CD4-positive, alpha-beta T cell (primary cell): ENCODE data around the gene LDLRAD2. TPM values are rescaled to one million over a fixed set of nuclear protein-coding genes. Genes with fewer than 3 reads are reported as not detected.

Experiments used
- ATAC-seq: fragments of 200-7000 bp; cut with Tn5 transposase; one replicate; pipeline ENCODE4 v1.10.0; 2022; ENCODE audit warnings: mild to moderate bottlenecking; ENCODE audit not compliant: poor library complexity
- CTCF ChIA-PET: fragments of 350-600 bp; sonication (Branson Sonifier 250); formaldehyde crosslinking; loops from one replicate; lab custom pipeline; 2021; ENCODE audit warnings: antibody characterized with exemption, inconsistent platforms; lab: Charles Lee
- POLR2A ChIA-PET: fragments of 350-600 bp; sonication (Branson Sonifier 250); formaldehyde crosslinking; loops from one replicate; lab custom pipeline; 2021; ENCODE audit warnings: antibody characterized with exemption, inconsistent platforms; lab: Charles Lee
- DNase-seq, 14 experiments: peaks; one replicate each; pipeline ENCODE4 v3.0.0-alpha.2; 2013 to 2020; ENCODE audit warnings: mixed read lengths in 2 of 14
- H3K27ac ChIP-seq, 2 donors: one replicate each; pipeline versions ENCODE4 v1.5.1 to v1.7.0; 2013; ENCODE audit warnings: low read length in 2 of 2, low read depth in 1 of 2, mild to moderate bottlenecking in 1 of 2
- H3K27me3 ChIP-seq, 2 experiments: 1 replicate in 1 of 2; 2 replicates in 1 of 2; pipeline versions ENCODE4 v1.6.1 to v1.7.0; 2013; ENCODE audit warnings: low read length in 2 of 2, control low read depth in 1 of 2, mild to moderate bottlenecking in 1 of 2, moderate library complexity in 1 of 2; ENCODE audit not compliant: insufficient read depth in 2 of 2, control insufficient read depth in 1 of 2
- H3K36me3 ChIP-seq: one replicate; pipeline ENCODE4 v1.6.1; 2013; ENCODE audit warnings: low read length, control low read depth; ENCODE audit not compliant: insufficient read depth
- H3K4me1 ChIP-seq: one replicate; pipeline ENCODE4 v1.6.1; 2013; ENCODE audit warnings: low read length, control low read depth; ENCODE audit not compliant: insufficient read depth
- H3K4me3 ChIP-seq: one replicate; pipeline ENCODE4 v1.5.1; 2013; ENCODE audit warnings: mild to moderate bottlenecking, low read length, moderate library complexity
- H3K9me3 ChIP-seq, 2 experiments: 1 replicate in 1 of 2; 2 replicates in 1 of 2; pipeline versions ENCODE4 v1.6.1 to v1.7.0; 2013; ENCODE audit warnings: low read length in 2 of 2, mild to moderate bottlenecking in 2 of 2, control low read depth in 1 of 2, moderate library complexity in 1 of 2; ENCODE audit not compliant: control insufficient read depth in 1 of 2, insufficient read depth in 1 of 2
- H3K27ac Mint-ChIP-seq: one replicate; pipeline ENCODE4 v1.8.0; 2020; ENCODE audit warnings: mixed read lengths
- H3K27me3 Mint-ChIP-seq: one replicate; pipeline ENCODE4 v1.8.0; 2021; ENCODE audit warnings: mixed read lengths
- H3K36me3 Mint-ChIP-seq: one replicate; pipeline ENCODE4 v1.8.0; 2021; ENCODE audit warnings: low read depth, mixed read lengths
- H3K4me1 Mint-ChIP-seq: one replicate; pipeline ENCODE4 v1.8.0; 2021; ENCODE audit warnings: low read depth, mixed read lengths
- H3K4me3 Mint-ChIP-seq: one replicate; pipeline ENCODE4 v1.8.0; 2020; ENCODE audit warnings: mild to moderate bottlenecking, mixed read lengths
- H3K9me3 Mint-ChIP-seq: one replicate; pipeline ENCODE4 v1.8.0; 2020; ENCODE audit warnings: mixed read lengths
- intact Hi-C, 2 experiments: fragments of 100-400 bp; cut with DNase I in 1 of 2; cut with micrococcal nuclease in 1 of 2; formaldehyde crosslinking; loops; one replicate each; pipeline versions ENCODE4 v1.15.1 to v1.9.0; 2023 to 2025; cut with DNase I, micrococcal nuclease
- total RNA-seq, 174 experiments: library from RNA in 2 of 174; stranded (reverse) in 2 of 174; gene quantifications; one replicate each; pipeline ENCODE4 v1.2.3 and lab custom pipeline; 2021 to 2026
- TF ChIP-seq, protein P1 (sequence below): fragments of 200-600 bp; IDR thresholded peaks from one replicate; pipeline ENCODE4 v1.8.0; 2022; ENCODE audit warnings: antibody characterized with exemption, mild to moderate bottlenecking

The LDLRAD2 gene
- total RNA-seq, 2 experiments from 2014 or later: not detected

- ATAC-seq (no peak), DNase-seq (no peak)
- peaks cover 0 to 11% of the 10 kb centered on the region in 2 experiments for H3K9me3 ChIP-seq
- Mint-ChIP-seq H3K36me3 (peaks cover 13% of the 10 kb centered on the region), H3K4me3 (no peak overlapping the region), H3K9me3 (no peaks in the 10 kb centered on the region), H3K4me1 (no peaks in the 10 kb centered on the region), H3K27ac (no peak overlapping the region), H3K27me3 (no peaks in the 10 kb centered on the region)
- H3K27me3 ChIP-seq: no peaks in the 10 kb centered on the region
- intact Hi-C loops: no loop called here
- H3K4me3 ChIP-seq: no peak overlapping the region
- H3K36me3 ChIP-seq: no peaks in the 10 kb centered on the region
- H3K4me1 ChIP-seq: no peaks in the 10 kb centered on the region
- TF ChIP-seq, protein P1, sequence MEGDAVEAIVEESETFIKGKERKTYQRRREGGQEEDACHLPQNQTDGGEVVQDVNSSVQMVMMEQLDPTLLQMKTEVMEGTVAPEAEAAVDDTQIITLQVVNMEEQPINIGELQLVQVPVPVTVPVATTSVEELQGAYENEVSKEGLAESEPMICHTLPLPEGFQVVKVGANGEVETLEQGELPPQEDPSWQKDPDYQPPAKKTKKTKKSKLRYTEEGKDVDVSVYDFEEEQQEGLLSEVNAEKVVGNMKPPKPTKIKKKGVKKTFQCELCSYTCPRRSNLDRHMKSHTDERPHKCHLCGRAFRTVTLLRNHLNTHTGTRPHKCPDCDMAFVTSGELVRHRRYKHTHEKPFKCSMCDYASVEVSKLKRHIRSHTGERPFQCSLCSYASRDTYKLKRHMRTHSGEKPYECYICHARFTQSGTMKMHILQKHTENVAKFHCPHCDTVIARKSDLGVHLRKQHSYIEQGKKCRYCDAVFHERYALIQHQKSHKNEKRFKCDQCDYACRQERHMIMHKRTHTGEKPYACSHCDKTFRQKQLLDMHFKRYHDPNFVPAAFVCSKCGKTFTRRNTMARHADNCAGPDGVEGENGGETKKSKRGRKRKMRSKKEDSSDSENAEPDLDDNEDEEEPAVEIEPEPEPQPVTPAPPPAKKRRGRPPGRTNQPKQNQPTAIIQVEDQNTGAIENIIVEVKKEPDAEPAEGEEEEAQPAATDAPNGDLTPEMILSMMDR: no peak
- H3K27ac ChIP-seq: no peak overlapping the region
- POLR2A ChIA-PET: no interaction called here
- CTCF ChIA-PET: no interaction called here
Observed at GRCh38 chr1:21864730-21865129, 52.7 kb downstream of the LDLRAD2 start.

DNA sequence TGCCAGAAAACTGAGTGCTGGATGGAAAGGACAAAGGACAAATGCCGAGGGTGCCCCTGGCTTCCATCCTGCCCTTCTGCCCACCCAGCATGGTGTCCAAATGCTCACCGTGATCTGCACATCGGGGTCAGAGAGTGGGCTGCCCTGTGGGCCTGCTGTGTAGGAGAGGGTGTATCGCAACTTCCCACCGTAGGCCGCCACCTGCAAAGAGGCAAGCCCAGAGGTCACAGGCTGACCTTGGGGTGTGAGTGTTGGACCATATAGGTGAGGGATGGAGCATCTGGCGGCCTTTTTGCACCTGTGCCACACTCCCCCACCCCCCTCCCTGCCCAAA is 53.5 kb downstream of the LDLRAD2 start:
- TF ChIP-seq, protein P1: no peak

DNA sequence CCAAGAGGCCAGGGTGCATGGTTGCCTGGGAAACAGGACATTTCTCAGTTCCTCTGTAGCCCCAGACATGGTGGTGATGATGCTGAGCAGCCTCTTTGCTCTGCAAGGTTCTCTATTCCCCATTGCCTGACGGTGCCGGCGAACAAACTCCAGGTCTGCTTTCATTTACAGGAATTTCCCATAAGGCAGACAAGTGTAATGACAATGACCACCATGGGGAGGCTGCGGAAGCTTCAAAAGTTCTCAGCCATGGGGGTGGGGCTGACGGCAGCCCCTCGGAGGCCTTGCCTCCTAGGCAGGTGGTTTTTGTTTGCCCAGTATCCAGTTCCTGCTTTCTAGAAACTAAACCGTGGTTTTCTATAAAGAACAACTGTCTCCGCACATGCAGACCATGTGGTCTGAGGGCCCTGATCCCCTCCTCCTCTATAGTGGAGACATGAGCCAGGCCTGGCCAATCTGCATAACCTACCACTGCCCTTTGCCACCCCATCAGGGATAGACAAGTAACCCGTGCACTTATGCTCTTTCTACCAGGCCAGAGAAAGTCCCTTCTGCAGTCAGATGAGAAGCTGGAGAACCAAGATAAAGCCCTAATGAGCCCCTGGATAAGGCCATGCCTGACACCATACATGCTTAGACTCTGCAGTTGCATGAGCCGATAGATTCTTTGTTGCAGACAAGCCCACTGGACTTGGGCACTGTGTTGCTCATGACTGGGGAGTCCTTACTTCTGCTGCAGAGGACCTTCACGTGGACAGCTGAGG is 54.1 kb downstream of the LDLRAD2 start:
- H3K4me3 ChIP-seq: no peak overlapping the region

More for the DNA sequence above, 53.5 kb downstream of the LDLRAD2 start:
- ATAC-seq (no peak), DNase-seq (no peak)
- no peak overlapping the region for H3K27ac ChIP-seq
- intact Hi-C loops: no loop called here
- H3K36me3 Mint-ChIP-seq: peaks cover 13% of the 10 kb centered on the region
- peaks cover 0 to 11% of the 10 kb centered on the region in 2 experiments for H3K9me3 ChIP-seq
- ChIA-PET CTCF (no interaction called here), POLR2A (no interaction called here)
- no peaks in the 10 kb centered on the region for H3K4me1 Mint-ChIP-seq
- no peaks in the 10 kb centered on the region for H3K36me3 ChIP-seq
- H3K4me3 Mint-ChIP-seq: no peak overlapping the region
- H3K4me1 ChIP-seq: no peaks in the 10 kb centered on the region
- H3K4me3 ChIP-seq: no peak overlapping the region
- no peak overlapping the region for H3K27ac Mint-ChIP-seq
- no peaks in the 10 kb centered on the region for H3K9me3 Mint-ChIP-seq
- no peaks in the 10 kb centered on the region for H3K27me3 Mint-ChIP-seq
- H3K27me3 ChIP-seq: no peaks in the 10 kb centered on the region

More for the DNA sequence above, 54.1 kb downstream of the LDLRAD2 start:
- ATAC-seq (no peak), DNase-seq (peak in 3 of 14 experiments; percentile 15 to 45 (median 41))
- Histone ChIP-seq H3K27ac (no peak overlapping the region), H3K9me3 (peaks cover 0 to 8% of the 10 kb centered on the region in 2 experiments), H3K4me1 (no peaks in the 10 kb centered on the region), H3K36me3 (no peaks in the 10 kb centered on the region), H3K27me3 (no peaks in the 10 kb centered on the region)
- intact Hi-C loops: no loop called here
- TF ChIP-seq, protein P1: no peak
- Mint-ChIP-seq H3K27ac (no peak overlapping the region), H3K4me1 (no peaks in the 10 kb centered on the region), H3K27me3 (no peaks in the 10 kb centered on the region), H3K4me3 (no peak overlapping the region), H3K36me3 (peaks cover 8% of the 10 kb centered on the region), H3K9me3 (no peaks in the 10 kb centered on the region)
- ChIA-PET CTCF (no interaction called here), POLR2A (no interaction called here)
